Left ventricle myocardium inferior (tissue), 1 donor: Measurements from ENCODE around the gene LETM1. TPM values are rescaled to one million over a fixed set of nuclear protein-coding genes. Genes with fewer than 3 reads are reported as not detected.
A peak's percentile ranks its signal among the peaks of the same experiment; 100 is the strongest.
"Not testable (repeated sequence)": the region's sequence is repeated elsewhere in the genome, so short reads cannot be mapped to it uniquely, and the experiment has no call there.

Source experiments
- DNase-seq: peaks from one replicate; pipeline ENCODE4 v3.0.0-alpha.2; 2020
- H3K27ac ChIP-seq: fragments of 200-600 bp; replicated peaks from 2 replicates; pipeline ENCODE4 v1.8.0; 2021
- H3K27me3 ChIP-seq: fragments of 200-600 bp; 2 replicates; pipeline ENCODE4 v1.8.0; 2021; ENCODE audit warnings: low read depth
- H3K36me3 ChIP-seq: fragments of 200-600 bp; 2 replicates; pipeline ENCODE4 v1.8.0; 2021
- H3K4me1 ChIP-seq: fragments of 200-600 bp; 2 replicates; pipeline ENCODE4 v1.8.0; 2021
- H3K4me3 ChIP-seq: fragments of 200-600 bp; 2 replicates; pipeline ENCODE4 v1.8.0; 2021; ENCODE audit warnings: mild to moderate bottlenecking, moderate library complexity
- H3K9me3 ChIP-seq: fragments of 200-600 bp; replicated peaks from 2 replicates; pipeline ENCODE4 v1.8.0; 2021
- CTCF ChIP-seq: fragments of 200-600 bp; IDR thresholded peaks from 2 replicates; pipeline ENCODE4 v1.8.0; 2021; ENCODE audit warnings: antibody characterized with exemption, mild to moderate bottlenecking, borderline replicate concordance
- intact Hi-C: fragments of 100-400 bp; cut with micrococcal nuclease; formaldehyde crosslinking; loops from one replicate; pipeline ENCODE4 v1.11.0; 2022
- total RNA-seq: library from RNA; stranded (reverse); fragmentation: NEBNext Ultra II Directional; extraction: Animal tissue kit (Norgen Biotek cat#: 25700); gene quantifications from one replicate; pipeline ENCODE4 v1.2.1, GENCODE V29; 2021
- donor health status: DM: no; HTN: yes; CAD: no; lungs with severe emphysema.

The LETM1 gene
- total RNA-seq, 1 donor from 2014 or later: 38.8 TPM

GRCh38 chr4:1851575-1852410, 4.2 kb downstream of the LETM1 start:
- intact Hi-C loops: no loop called here
- peaks cover 13% of the 10 kb centered on the region for H3K36me3 ChIP-seq
- no peaks in the 10 kb centered on the region for H3K9me3 ChIP-seq
- peak overlapping the region; percentile 34 for H3K4me3 ChIP-seq
- DNase-seq: peak; percentile 64
- no peaks in the 10 kb centered on the region for H3K27me3 ChIP-seq
- H3K4me1 ChIP-seq: peaks cover 67% of the 10 kb centered on the region
- peak overlapping the region; percentile 73 for H3K27ac ChIP-seq
- no peak for TF ChIP-seq CTCF

- Histone ChIP-seq H3K9me3 (no peaks in the 10 kb centered on the region), H3K27me3 (no peaks in the 10 kb centered on the region), H3K4me1 (peaks cover 62% of the 10 kb centered on the region), H3K27ac (peak overlapping the region; percentile 73), H3K36me3 (peaks cover 20% of the 10 kb centered on the region), H3K4me3 (peak overlapping the region; percentile 34)
- TF ChIP-seq CTCF: peak; percentile 23
- DNase-seq: no peak
- intact Hi-C loops: no loop called here
These were observed 4.8 kb downstream of the LETM1 start for GRCh38 chr4:1851160-1851559.

- Histone ChIP-seq H3K4me3 (no peak overlapping the region), H3K27me3 (no peaks in the 10 kb centered on the region), H3K36me3 (peaks cover 27% of the 10 kb centered on the region), H3K9me3 (no peaks in the 10 kb centered on the region), H3K27ac (peak overlapping the region; percentile 73), H3K4me1 (peaks cover 55% of the 10 kb centered on the region)
- intact Hi-C loops: no loop called here
- no peak for TF ChIP-seq CTCF
- DNase-seq: no peak
These were observed 5.7 kb downstream of the LETM1 start for GRCh38 chr4:1850276-1850675.

GRCh38 chr4:1846580-1846979, 9.4 kb downstream of the LETM1 start:
- peaks cover 43% of the 10 kb centered on the region for H3K36me3 ChIP-seq
- peaks cover 49% of the 10 kb centered on the region for H3K4me1 ChIP-seq
- H3K9me3 ChIP-seq: no peaks in the 10 kb centered on the region
- no peaks in the 10 kb centered on the region for H3K27me3 ChIP-seq
- no peak overlapping the region for H3K4me3 ChIP-seq
- H3K27ac ChIP-seq: no peak overlapping the region
- TF ChIP-seq CTCF: no peak
- DNase-seq: no peak
- intact Hi-C loops: no loop called here

GRCh38 chr4:1844618-1845017, 11.3 kb downstream of the LETM1 start:
- DNase-seq, H3K9me3 ChIP-seq, intact Hi-C loops, H3K27me3 ChIP-seq, H3K4me3 ChIP-seq: not testable (repeated sequence)
- peak overlapping the region; percentile 79 for H3K27ac ChIP-seq
- peaks cover 30% of the 10 kb centered on the region for H3K4me1 ChIP-seq
- peaks cover 62% of the 10 kb centered on the region for H3K36me3 ChIP-seq

- H3K4me3 ChIP-seq: no peak overlapping the region
- peak overlapping the region; percentile 79 for H3K27ac ChIP-seq
- TF ChIP-seq CTCF: no peak
- intact Hi-C loops: no loop called here
- peak; percentile 69 for DNase-seq
- peaks cover 67% of the 10 kb centered on the region for H3K36me3 ChIP-seq
- no peaks in the 10 kb centered on the region for H3K9me3 ChIP-seq
- H3K4me1 ChIP-seq: peaks cover 30% of the 10 kb centered on the region
- no peaks in the 10 kb centered on the region for H3K27me3 ChIP-seq
These were observed 12.1 kb downstream of the LETM1 start for GRCh38 chr4:1843852-1844251.
